Prostate gland (tissue), 2 donors: ENCODE data around the gene ZNF415. TPM values are rescaled to one million over a fixed set of nuclear protein-coding genes. Genes with fewer than 3 reads are reported as not detected.

Source experiments
- DNase-seq: peaks from one replicate; pipeline ENCODE4 v3.0.0-alpha.2; 2019; ENCODE audit warnings: low spot score
- H3K27ac ChIP-seq, 2 donors: fragments of 200-600 bp; sonication (generic); 2 replicates each; pipeline ENCODE4 v1.5.1; 2017 to 2019
- H3K27me3 ChIP-seq: fragments of 200-600 bp; sonication (generic); replicated peaks from 2 replicates; pipeline ENCODE4 v1.5.1; 2019; ENCODE audit not compliant: insufficient read depth
- H3K36me3 ChIP-seq, 2 donors: fragments of 200-600 bp; sonication (generic); 1 replicate in 1 of 2; 2 replicates in 1 of 2; pipeline versions ENCODE4 v1.5.1 to v1.8.1; 2017 to 2019
- H3K4me1 ChIP-seq: fragments of 200-600 bp; sonication (generic); replicated peaks from 2 replicates; pipeline ENCODE4 v1.5.1; 2019
- H3K4me3 ChIP-seq, 2 donors: fragments of 200-600 bp; sonication (generic); 2 replicates each; pipeline ENCODE4 v1.5.1; 2017 to 2019
- H3K9me3 ChIP-seq: fragments of 200-600 bp; sonication (generic); 2 replicates; pipeline ENCODE4 v1.5.1; 2017
- CTCF ChIP-seq, 4 experiments: fragments of 200-600 bp in 2 of 4; fragments of 450-650 bp in 2 of 4; sonication (generic) in 2 of 4; IDR thresholded peaks; 1 replicate in 3 of 4; 2 replicates in 1 of 4; pipeline ENCODE4 v1.5.1; 2016 to 2019; ENCODE audit warnings: antibody characterized with exemption in 4 of 4, mild to moderate bottlenecking in 2 of 4, moderate library complexity in 2 of 4
- POLR2A ChIP-seq: fragments of 450-650 bp; IDR thresholded peaks from one replicate; pipeline ENCODE4 v1.6.1; 2016; ENCODE audit warnings: antibody characterized with exemption, mild to moderate bottlenecking
- POLR2AphosphoS5 ChIP-seq: sonication (generic); formaldehyde crosslinking; IDR thresholded peaks from one replicate; pipeline ENCODE4 v1.6.1; 2017; ENCODE audit warnings: antibody characterized with exemption
- WGBS: methylation state at CpG from one replicate; pipeline ENCODE4 v1.1.5; 2018; 5-methylcytosine and 5-hydroxymethylcytosine counted together
- intact Hi-C: fragments of 100-400 bp; cut with DNase I; formaldehyde crosslinking; loops from one replicate; pipeline ENCODE4 v1.14.2; 2022
- total RNA-seq, 2 donors: library from RNA; depleted of rRNA; stranded (reverse); fragments of >200 nt; gene quantifications; one replicate each; pipeline ENCODE4 v1.1.0, GENCODE V29; 2016

ZNF415 gene
- total RNA-seq, 2 donors from 2014 or later, result 13.7 to 22.8 TPM

DNA sequence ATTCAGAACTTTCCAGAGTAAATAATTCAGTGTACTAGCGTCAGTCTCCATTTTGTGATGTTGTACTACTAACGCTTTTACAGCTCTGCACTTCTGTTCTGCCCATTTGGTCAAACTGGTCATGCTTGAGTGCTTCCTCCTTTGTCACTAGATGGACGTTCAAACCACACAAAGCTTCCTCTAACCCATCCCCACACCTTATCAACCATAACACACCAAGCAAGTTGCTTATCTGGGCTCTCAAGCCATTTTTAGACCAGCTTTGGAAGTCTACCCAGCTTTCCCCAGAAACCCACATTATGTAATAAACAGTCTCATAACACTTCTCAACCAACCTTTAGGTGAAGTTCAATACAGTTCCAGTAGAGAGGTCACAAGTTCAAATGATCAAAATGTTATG, 28.4 kb upstream of the ZNF415 start:
- no peak for DNase-seq
- Histone ChIP-seq H3K36me3 (no peaks in the 10 kb centered on the region), H3K9me3 (no peaks in the 10 kb centered on the region), H3K4me1 (no peaks in the 10 kb centered on the region), H3K27me3 (no peaks in the 10 kb centered on the region), H3K4me3 (no peak overlapping the region), H3K27ac (no peak overlapping the region)
- intact Hi-C loops, result no loop called here
- 61% methylated on average over 3 of the region's 3 CpGs for WGBS
- TF ChIP-seq POLR2AphosphoS5 (no peak), POLR2A (no peak), CTCF (IDR thresholded peaks at IDR 0.05) (no peak)

DNA sequence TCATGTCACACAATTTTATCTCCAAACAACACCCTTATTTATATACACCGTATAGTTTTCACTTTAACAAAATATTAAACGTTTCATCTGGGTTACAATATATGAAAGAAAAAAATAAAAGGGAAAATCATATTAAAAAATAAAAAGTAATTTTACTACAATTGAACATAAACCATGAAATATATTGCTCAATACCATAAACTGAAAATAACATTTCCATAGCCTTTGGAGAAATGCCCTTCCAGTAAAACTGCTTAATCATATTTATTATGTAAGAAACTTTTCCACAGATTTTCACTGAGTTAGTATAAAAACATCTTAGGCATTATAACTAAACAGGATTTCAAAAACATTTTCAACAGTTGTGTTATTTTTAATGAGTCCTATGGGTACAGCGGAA, 27.6 kb upstream of the ZNF415 start:
- no peak overlapping the region for H3K27ac ChIP-seq
- TF ChIP-seq CTCF (IDR thresholded peaks at IDR 0.05), result no peak
- TF ChIP-seq POLR2AphosphoS5, result no peak
- no peak for TF ChIP-seq POLR2A
- H3K4me1 ChIP-seq, result no peaks in the 10 kb centered on the region
- no peak overlapping the region for H3K4me3 ChIP-seq
- no peaks in the 10 kb centered on the region for H3K36me3 ChIP-seq
- no peaks in the 10 kb centered on the region for H3K27me3 ChIP-seq
- H3K9me3 ChIP-seq, result no peaks in the 10 kb centered on the region
- DNase-seq, result no peak
- WGBS, result 98% methylated on average over 3 of the region's 3 CpGs
- intact Hi-C loops, result no loop called here

DNA sequence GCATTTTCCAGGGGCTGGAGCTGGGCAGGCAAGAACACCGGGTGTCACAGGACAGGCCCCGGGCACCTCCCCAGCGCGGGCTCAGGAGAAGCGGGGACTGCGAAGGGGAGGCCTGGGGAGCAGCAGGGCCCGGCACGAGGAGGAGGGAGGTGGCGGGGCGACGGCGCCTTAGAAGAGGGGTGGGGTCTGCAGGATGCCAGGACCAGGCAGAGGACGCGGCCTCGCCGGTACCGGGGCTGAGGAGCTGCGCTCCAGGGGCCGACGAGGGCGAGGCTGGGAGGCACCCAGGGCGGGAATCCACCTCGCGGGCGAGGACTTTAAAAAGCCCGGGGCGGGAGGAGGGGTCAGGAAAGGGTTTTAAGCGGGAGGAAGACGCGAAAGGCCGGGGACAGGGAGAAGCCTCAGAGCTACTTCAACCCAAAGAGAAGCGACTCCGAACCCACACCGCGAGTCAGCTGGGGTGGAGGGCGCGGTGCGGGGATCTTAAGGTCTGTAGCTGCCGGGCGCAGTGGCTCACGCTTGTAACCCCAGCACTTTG, 25.5 kb upstream of the ZNF415 start:
- Histone ChIP-seq H3K4me3 (peak overlapping the region; percentile 54 to 59), H3K36me3 (no peaks in the 10 kb centered on the region), H3K9me3 (no peaks in the 10 kb centered on the region), H3K27ac (peak overlapping the region; percentile 73 to 74), H3K4me1 (no peaks in the 10 kb centered on the region), H3K27me3 (no peaks in the 10 kb centered on the region)
- peak; percentile 20 for DNase-seq
- TF ChIP-seq CTCF (IDR thresholded peaks at IDR 0.05) (no peak), POLR2AphosphoS5 (no peak), POLR2A (no peak)
- intact Hi-C loops, result loop anchor here (10.0 kb wide), 1 partner anchor 53 kb away; the partner anchor contains the start of gene ZNF160
- WGBS, result 2% methylated on average over 41 of the region's 41 CpGs

GRCh38 chr19:53157626-53158025, 24.9 kb upstream of the ZNF415 start:
- DNase-seq, result peak; percentile 11
- peak overlapping the region; percentile 73 to 74 for H3K27ac ChIP-seq
- no peaks in the 10 kb centered on the region for H3K27me3 ChIP-seq
- TF ChIP-seq POLR2A, result no peak
- no peak for TF ChIP-seq POLR2AphosphoS5
- no peak for TF ChIP-seq CTCF (IDR thresholded peaks at IDR 0.05)
- peak overlapping the region; percentile 54 to 59 for H3K4me3 ChIP-seq
- 9% methylated on average over 7 of the region's 7 CpGs for WGBS
- intact Hi-C loops, result loop anchor here (10.0 kb wide), 1 partner anchor 53 kb away; the partner anchor contains the start of gene ZNF160
- H3K36me3 ChIP-seq, result no peaks in the 10 kb centered on the region
- no peaks in the 10 kb centered on the region for H3K4me1 ChIP-seq
- no peaks in the 10 kb centered on the region for H3K9me3 ChIP-seq

- intact Hi-C loops, result loop anchor here (10.0 kb wide), 1 partner anchor 52 kb away; the partner anchor contains the start of gene ZNF160
- TF ChIP-seq POLR2AphosphoS5, result no peak
- TF ChIP-seq POLR2A, result no peak
- no peak for TF ChIP-seq CTCF (IDR thresholded peaks at IDR 0.05)
- H3K27ac ChIP-seq, result no peak overlapping the region
- H3K9me3 ChIP-seq, result no peaks in the 10 kb centered on the region
- H3K36me3 ChIP-seq, result no peaks in the 10 kb centered on the region
- no peak overlapping the region for H3K4me3 ChIP-seq
- 83% methylated on average over 9 of the region's 9 CpGs for WGBS
- no peaks in the 10 kb centered on the region for H3K4me1 ChIP-seq
- H3K27me3 ChIP-seq, result no peaks in the 10 kb centered on the region
- DNase-seq, result no peak
These were observed 24.1 kb upstream of the ZNF415 start for GRCh38 chr19:53156850-53157249.
